Neural cell (in vitro differentiated cells): ENCODE results near the gene ABRACL.
"Not testable (repeated sequence)": the region's sequence is repeated elsewhere in the genome, so short reads cannot be mapped to it uniquely, and the experiment has no call there.

ENCODE experiments used
- CTCF ChIP-seq: fragments of 450-650 bp; IDR thresholded peaks from 2 replicates; pipeline ENCODE4 v1.5.1; 2014; ENCODE audit warnings: antibody characterized with exemption, mild to moderate bottlenecking, moderate library complexity; ENCODE audit not compliant: poor library complexity, severe bottlenecking
- EZH2 ChIP-seq: fragments of 200-600, 300-800 bp; shearing (Covaris generic), sonication (generic); IDR thresholded peaks from 2 replicates; pipeline ENCODE4 v1.6.1; 2014; ENCODE audit warnings: antibody characterized with exemption, low read length, borderline replicate concordance, mild to moderate bottlenecking; ENCODE audit not compliant: insufficient read depth, poor library complexity, severe bottlenecking
- REST ChIP-seq: IDR thresholded peaks from 2 replicates; pipeline ENCODE4 v1.6.1; 2012; ENCODE audit warnings: borderline replicate concordance
- SMC3 ChIP-seq: fragments of 450-650 bp; conservative IDR thresholded peaks from 2 replicates; pipeline ENCODE4 v1.6.1; 2014; ENCODE audit warnings: antibody characterized with exemption, mild to moderate bottlenecking, moderate library complexity; ENCODE audit not compliant: poor library complexity

- not testable (repeated sequence) for TF ChIP-seq REST, CTCF, SMC3, EZH2
These were observed 20.4 kb downstream of the ABRACL start for GRCh38 chr6:139048912-139049311.
